Sciatic nerve (tissue), 2 donors: ENCODE results near the gene TENM3. TPM values are rescaled to one million over a fixed set of nuclear protein-coding genes. Genes with fewer than 3 reads are reported as not detected.

Experiments used
- ATAC-seq: fragments of 200-7000 bp; cut with Tn5 transposase; one replicate; pipeline ENCODE4 v1.9.1; 2020; ENCODE audit warnings: mild to moderate bottlenecking, moderate library complexity
- DNase-seq: peaks from one replicate; pipeline ENCODE4 v3.0.0-alpha.2; 2020; ENCODE audit warnings: low spot score
- intact Hi-C: fragments of 100-400 bp; cut with DNase I; formaldehyde crosslinking; loops from one replicate; pipeline ENCODE4 v1.14.2; 2022
- total RNA-seq: library from RNA; stranded (reverse); fragmentation: NEBNext Ultra II Directional; extraction: Animal tissue kit (Norgen Biotek cat#: 25700); gene quantifications from one replicate; pipeline ENCODE4 v1.2.1, GENCODE V29; 2021
- donor health status: DM: no; HTN: no; CAD: no.
- donor health status: DM: no; HTN: no; CAD: no.

TENM3 gene
- total RNA-seq, 1 donor from 2014 or later, result 38.2 TPM

DNA sequence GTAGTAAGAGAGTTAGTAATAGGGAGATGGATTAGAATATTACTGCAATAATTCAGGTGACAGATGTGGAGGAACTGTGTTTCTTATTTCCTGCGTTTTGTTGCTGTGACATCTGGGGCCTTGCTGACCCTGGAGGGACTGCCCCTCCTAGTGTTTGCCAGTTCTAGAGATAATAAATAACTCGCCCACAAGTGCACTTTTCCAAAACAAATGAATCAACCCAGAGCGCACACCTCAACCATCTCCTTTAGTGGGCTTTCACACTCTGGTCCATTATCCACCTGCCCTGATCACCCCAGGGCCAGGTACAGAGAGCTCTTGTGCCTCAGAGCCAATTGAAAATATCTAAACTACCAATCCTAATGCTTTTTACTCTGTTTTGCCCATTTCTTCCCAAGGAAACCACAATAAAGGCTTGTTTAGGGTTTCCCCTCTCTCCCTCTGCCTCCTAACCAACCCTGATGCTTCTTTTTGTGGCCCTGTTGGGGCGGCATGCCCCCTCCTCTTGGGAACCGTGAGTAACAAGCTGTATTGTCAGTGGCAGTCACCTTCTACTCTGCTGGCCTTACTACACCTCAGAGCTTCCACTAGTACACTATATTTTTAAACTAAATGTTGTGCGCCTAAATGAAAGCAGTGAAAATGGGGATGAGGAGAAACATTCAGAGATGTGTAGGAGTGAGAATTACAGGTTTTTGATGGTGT lies 270.5 kb downstream of the TENM3 start:
- no peak for ATAC-seq
- intact Hi-C loops, result no loop called here

GRCh38 chr4:182518421-182518820 lies 275.2 kb downstream of the TENM3 start:
- ATAC-seq (no peak), DNase-seq (no peak)
- intact Hi-C loops, result no loop called here

More for the DNA sequence above, 270.5 kb downstream of the TENM3 start:
- DNase-seq, result no peak

DNA sequence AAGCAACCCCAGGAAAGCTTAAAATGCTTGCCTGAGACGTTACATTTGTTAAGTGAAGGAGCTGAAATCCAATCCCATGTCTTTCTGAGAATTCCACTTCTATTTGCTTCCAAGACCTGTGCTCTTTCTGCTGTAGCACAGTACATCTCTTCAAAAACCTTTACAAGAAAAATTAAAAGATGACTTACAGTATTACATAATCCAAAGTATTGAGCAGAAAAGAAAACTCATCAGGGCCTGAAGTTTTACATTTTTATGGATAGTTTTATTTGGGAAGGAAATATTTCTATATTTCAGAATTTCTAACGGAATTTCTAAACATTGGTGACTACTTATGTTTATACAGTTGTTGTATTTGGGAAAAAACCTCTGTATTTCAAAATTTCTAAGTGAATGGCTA lies 276.3 kb downstream of the TENM3 start:
- ATAC-seq (no peak), DNase-seq (no peak)
- intact Hi-C loops, result no loop called here

DNA sequence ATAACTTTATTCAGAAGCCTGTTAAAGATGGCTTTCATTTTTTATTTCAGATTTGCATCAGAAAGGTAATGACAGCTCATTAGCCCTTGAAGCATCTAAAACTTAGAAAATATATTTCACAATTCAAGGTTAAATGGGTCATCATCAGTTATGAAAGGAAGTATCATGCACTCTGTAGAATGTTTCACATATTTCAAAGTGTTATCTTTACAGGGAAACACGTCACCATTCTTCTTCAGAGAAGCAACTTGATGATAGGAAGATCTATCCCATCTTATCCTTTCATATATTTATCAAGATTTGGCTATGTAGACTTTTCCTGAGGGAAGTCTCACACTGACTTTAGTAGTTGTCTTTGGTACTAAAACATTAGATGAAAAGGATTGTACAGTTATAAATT lies 277.8 kb downstream of the TENM3 start:
- DNase-seq (no peak), ATAC-seq (no peak)
- intact Hi-C loops, result no loop called here

GRCh38 chr4:182528819-182529218 lies 285.6 kb downstream of the TENM3 start:
- DNase-seq, result no peak
- intact Hi-C loops, result no loop called here
- ATAC-seq, result no peak

DNA sequence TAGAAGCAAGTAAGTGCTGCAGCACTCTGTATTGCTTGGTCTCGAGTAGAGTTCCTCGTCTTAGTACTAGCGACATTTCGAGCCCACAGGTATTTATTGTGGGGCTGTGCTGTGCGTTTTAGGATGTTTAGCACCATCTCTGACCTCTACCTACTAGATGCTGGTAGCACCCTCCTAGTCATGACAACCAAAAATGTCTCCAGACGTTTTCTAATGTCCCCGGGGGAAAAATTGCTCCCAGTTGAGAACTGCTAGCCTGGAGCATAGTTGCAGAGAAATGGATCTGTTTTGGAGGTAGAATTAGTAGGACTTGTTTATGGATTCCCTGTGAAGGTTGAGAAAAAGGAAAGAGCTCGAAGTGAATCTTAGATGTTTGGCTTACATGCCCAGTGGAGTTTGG lies 287.2 kb downstream of the TENM3 start:
- DNase-seq (no peak), ATAC-seq (no peak)
- intact Hi-C loops, result no loop called here

DNA sequence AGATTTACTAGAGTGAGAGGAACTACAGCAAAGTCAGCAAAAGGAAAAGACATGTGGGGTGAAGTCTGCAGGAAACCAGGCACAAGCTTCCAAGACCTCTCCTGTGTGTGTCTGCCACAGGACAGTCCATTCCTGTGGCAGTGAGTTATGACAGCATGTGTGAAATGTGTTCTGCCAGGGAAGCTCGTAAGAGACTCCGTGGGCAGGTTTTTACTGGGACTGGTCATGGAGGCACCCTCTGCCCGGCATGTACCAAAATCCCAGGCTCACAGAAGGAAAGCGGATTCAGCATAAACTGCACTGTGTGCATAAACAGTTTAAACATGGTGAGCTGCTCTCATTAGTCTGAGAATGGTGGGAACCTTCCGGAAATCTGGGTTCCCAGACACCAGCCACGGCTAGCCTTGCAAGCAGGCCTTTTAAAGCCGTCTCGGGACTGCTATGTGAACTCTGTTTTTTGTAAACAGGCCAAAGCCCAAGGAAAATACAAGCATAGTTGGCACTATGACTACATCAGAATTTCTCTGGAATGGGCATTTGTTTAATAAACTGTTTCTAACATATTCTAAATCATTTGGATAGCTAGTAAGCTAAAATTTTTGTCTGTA lies 288.5 kb downstream of the TENM3 start:
- DNase-seq (no peak), ATAC-seq (peak; percentile 28)
- intact Hi-C loops, result no loop called here

DNA sequence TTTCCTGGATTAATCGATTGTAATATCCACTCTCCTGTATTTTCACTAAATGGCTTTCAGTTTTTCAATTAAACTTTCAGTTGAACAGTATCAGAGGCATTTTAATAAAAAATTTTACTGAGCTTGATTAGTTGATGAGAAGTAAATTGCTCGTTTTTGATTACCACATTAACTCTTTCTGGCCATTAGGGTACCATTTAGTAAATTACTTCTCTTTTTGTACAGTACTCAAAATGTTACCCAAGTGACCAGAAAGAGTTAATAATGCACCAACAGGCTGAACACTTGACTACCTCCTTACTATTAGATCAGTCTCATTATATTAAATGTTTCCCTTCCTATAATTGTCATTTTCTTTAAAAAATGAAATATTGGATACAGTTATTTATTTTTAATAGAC lies 289.2 kb downstream of the TENM3 start:
- intact Hi-C loops, result no loop called here
- ATAC-seq, result no peak
- DNase-seq, result no peak

DNA sequence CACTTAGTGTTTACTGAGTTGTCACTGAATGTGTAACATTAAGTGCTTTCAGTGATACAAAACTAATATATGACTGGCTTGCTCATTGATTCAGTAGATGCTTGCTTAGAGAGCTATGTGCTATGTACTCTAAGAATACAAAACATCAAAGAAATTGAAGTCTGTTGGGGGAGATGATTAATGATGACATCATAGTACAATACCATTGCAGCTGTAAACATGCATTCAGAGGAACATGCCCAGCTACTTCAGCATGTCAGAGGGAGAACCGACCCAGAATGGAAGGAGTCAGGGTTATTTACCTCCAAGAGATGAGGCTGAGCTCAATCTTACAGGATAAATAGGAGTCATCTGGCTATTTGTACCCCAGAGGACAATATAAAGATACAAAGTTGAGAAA lies 290.8 kb downstream of the TENM3 start:
- intact Hi-C loops, result no loop called here
- no peak for ATAC-seq

GRCh38 chr4:182536221-182536811 lies 293.1 kb downstream of the TENM3 start:
- intact Hi-C loops, result loop anchor here (5.0 kb wide), 1 partner anchor 1186 kb away; no protein-coding TSS in a partner anchor
- DNase-seq (no peak), ATAC-seq (no peak)

More for the DNA sequence above, 290.8 kb downstream of the TENM3 start:
- no peak for DNase-seq

DNA sequence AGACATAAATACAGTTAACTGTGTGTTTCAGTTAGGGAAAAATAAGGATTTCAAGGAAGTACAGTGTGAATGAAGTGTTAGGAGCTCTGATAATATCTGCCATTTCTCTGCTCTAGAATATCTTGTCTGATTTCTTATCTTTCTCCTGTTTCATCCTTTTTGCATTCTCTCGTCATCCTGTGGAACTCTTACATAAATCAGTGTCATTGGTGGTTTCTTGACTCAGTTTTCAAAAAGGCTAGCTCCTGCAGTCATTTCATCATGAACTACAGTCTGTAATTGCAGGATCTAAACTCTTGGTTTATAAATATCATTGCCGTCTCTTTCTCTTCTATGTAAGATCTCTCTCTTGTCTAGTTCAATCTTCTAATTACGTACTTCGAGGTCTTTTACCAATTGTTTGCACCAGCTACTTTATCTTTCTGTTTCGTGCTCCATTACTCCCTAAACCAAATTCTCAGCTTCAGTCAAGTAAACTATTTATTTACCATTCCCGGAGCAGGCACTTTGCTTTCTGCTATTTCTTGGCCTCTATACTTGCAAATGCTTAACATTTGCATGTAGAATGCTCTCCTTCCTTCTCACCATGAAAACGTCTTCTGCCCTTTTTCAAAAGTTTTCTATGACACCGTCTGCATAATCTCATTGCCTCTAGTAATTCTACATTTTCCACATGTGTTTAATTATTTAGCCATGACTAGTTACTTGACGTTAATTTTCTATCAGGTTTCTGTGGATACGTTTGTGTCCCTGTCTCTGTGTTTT lies 294.0 kb downstream of the TENM3 start:
- ATAC-seq (no peak), DNase-seq (no peak)
- intact Hi-C loops, result loop anchor here (5.0 kb wide), 1 partner anchor 1185 kb away; no protein-coding TSS in a partner anchor

GRCh38 chr4:182538031-182538430 lies 294.8 kb downstream of the TENM3 start:
- intact Hi-C loops, result loop anchor here (5.0 kb wide), 1 partner anchor 1184 kb away; no protein-coding TSS in a partner anchor
- no peak for ATAC-seq
- no peak for DNase-seq

- no peak for ATAC-seq
- intact Hi-C loops, result no loop called here
- no peak for DNase-seq
Measured at GRCh38 chr4:182540496-182540895, 297.3 kb downstream of the TENM3 start.

DNA sequence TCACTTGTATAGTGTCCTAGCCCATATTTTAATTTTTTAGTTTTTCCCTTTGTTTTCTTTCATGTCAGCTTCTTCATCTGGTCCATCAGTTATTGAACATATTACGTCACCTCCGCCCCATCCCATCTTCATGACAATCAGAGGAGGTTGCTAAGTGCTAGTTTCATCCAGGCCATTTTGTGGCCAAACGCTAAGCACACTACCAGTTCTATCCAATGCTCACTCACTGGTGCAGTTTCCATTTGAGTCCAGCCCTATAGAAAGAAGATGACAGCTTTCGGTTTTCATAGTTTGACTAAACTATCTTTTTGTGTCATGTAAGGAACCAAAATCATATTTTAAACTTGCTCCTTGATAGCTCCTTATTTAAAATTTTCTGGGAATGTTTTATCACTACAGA lies 304.2 kb downstream of the TENM3 start:
- intact Hi-C loops, result no loop called here
- no peak for DNase-seq
- ATAC-seq, result no peak

DNA sequence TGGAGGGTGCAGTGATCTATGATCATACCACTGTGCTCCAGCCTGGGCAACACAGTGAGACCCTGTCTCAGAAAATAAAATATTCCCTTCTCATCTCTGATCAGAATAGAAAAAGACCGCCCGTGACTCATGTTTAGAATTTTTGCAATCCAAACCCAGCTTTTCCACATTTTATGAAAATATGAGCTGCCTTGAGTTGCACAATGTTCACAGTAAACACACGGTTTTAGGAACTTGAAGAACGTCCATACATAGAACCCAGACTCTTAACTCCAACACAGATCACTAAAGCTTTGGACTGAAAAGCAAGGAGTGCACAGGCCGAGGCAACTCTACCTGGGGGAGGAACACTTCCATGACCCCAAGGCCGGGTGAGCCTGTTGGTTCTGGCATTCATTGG lies 305.0 kb downstream of the TENM3 start:
- DNase-seq (no peak), ATAC-seq (no peak)
- intact Hi-C loops, result no loop called here

DNA sequence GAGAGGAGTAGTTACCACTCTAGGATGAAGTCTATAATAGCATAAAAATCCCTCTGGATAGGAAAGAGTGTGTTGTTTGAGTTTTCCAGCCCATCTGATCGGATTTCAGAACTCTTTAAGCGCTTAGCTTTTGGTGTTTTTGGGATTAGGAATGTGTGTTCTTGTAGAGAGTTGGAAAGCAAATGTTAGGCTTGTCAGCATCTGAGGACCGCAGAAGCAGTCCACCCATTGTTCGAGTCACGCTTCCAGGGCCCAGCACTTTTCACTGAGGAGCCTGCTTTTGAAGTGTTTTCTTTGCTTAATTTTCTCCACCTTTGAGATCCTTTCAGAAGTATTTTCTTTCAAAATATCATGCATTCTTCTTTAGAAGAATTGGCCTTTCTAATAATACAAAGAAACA lies 306.2 kb downstream of the TENM3 start:
- ATAC-seq (no peak), DNase-seq (no peak)
- intact Hi-C loops, result no loop called here

- ATAC-seq, result no peak
- intact Hi-C loops, result no loop called here
- no peak for DNase-seq
Measured at GRCh38 chr4:182552948-182553347, 309.7 kb downstream of the TENM3 start.

GRCh38 chr4:182553653-182554052 lies 310.5 kb downstream of the TENM3 start:
- no peak for DNase-seq
- no peak for ATAC-seq
- intact Hi-C loops, result no loop called here

DNA sequence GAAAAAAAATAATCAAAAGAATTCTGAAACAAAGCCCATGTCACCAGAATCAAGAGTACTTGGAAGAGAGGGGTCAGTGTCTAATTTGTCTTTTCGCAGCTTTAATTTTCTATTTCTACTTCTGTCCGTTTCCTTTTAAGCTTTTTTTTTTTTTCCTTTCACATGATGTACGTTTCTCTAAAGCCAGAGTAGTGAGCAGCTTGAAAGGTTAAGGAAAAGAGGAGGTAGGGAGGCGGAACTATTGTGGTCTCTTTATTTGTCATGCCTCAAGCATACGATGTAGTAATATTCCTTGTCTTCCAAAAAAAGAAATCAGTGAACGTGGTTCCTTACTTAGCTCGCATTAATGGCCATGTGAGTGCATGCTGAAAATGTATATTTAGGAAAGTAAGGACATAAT lies 311.5 kb downstream of the TENM3 start:
- DNase-seq (no peak), ATAC-seq (no peak)
- intact Hi-C loops, result no loop called here

DNA sequence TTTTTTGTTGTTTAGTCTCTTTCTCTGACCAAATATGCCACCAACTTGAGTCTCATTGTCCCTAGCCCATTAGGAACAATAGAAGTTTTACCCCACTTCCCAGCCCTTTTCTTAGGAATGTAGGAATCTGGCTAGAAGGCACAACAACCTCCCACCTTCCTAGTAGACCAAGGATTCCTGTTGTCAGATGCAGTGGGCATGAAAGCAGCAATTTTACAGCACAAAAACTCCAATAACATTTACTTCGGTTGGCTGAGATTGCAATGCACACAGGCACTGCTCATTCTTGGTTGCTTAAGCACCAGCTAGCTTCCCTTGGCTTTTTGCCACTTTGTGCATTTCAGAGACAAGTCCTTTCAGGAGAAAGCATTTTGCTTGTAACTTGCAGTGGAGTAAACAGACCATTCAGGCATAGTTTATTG lies 312.8 kb downstream of the TENM3 start:
- peak; percentile 48 for ATAC-seq
- no peak for DNase-seq
- intact Hi-C loops, result no loop called here
